Measurements from ENCODE around the gene PMM1. TPM values are rescaled to one million over a fixed set of nuclear protein-coding genes. Genes with fewer than 3 reads are reported as not detected.
"Not testable (repeated sequence)": the region's sequence is repeated elsewhere in the genome, so short reads cannot be mapped to it uniquely, and the experiment has no call there.

Gene PMM1
- total RNA-seq, 1 donor from 2014 or later = 39.4 TPM

DNA sequence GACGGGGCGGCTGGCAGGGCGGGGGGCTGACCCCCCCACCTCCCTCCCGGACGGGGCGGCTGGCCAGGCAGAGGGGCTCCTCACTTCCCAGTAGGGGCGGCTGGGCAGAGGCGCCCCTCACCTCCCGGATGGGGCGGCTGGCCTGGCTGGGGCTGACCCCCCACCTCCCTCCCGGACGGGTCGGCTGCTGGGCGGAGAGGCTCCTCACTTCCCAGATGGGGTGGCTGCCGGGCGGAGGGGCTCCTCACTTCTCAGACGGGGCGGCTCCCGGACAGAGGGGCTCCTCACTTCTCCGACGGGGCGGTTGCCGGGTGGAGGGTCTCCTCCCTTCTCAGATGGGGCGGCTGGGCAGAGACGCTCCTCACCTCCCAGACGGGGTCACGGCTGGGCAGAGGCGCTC, 41.5 kb upstream of the PMM1 start:
- H2AFZ ChIP-seq (ENCODE audit: low read depth, low read length); H3K4me2 ChIP-seq (ENCODE audit: low read length); FAIRE-seq; H3K27me3 ChIP-seq (ENCODE audit: insufficient read depth, low read length); H3K4me3 ChIP-seq (ENCODE audit: insufficient read depth, low read depth, low read length); H3K9me3 Mint-ChIP-seq (ENCODE audit: unreplicated experiment); H3K4me1 ChIP-seq (ENCODE audit: insufficient read depth, low read length); H3K4me1 Mint-ChIP-seq (ENCODE audit: low read depth, unreplicated experiment); H3K27me3 Mint-ChIP-seq (ENCODE audit: low read depth, unreplicated experiment); DNase-seq (ENCODE audit: low read depth); H3K27ac Mint-ChIP-seq (ENCODE audit: unreplicated experiment); H3K27ac ChIP-seq (ENCODE audit: low read depth, low read length); H3K4me3 Mint-ChIP-seq (ENCODE audit: unreplicated experiment); H3K9ac ChIP-seq (ENCODE audit: low read length); H3K9me3 ChIP-seq (ENCODE audit: insufficient read depth, low read depth, low read length): not testable (repeated sequence)
- H3K79me2 ChIP-seq (ENCODE audit: insufficient read depth, low read length) = peaks cover 44% of the 10 kb centered on the region
- H3K36me3 ChIP-seq (ENCODE audit: insufficient read depth, low read length) = peaks cover 42% of the 10 kb centered on the region
- H4K20me1 ChIP-seq (ENCODE audit: insufficient read depth, low read length) = peaks cover 46% of the 10 kb centered on the region
- peaks cover 24% of the 10 kb centered on the region for H3K36me3 Mint-ChIP-seq (ENCODE audit: low read depth, unreplicated experiment)

GRCh38 chr22:41625577-41625976, 35.9 kb upstream of the PMM1 start:
- no peak overlapping the region for H3K27ac ChIP-seq (ENCODE audit: low read depth, low read length)
- no peak overlapping the region for H3K4me3 ChIP-seq (ENCODE audit: insufficient read depth, low read depth, low read length)
- peaks cover 21% of the 10 kb centered on the region for H3K36me3 Mint-ChIP-seq (ENCODE audit: low read depth, unreplicated experiment)
- no peak for FAIRE-seq
- no peaks in the 10 kb centered on the region for H3K9me3 ChIP-seq (ENCODE audit: insufficient read depth, low read depth, low read length)
- DNase-seq (ENCODE audit: low read depth) = no peak
- H4K20me1 ChIP-seq (ENCODE audit: insufficient read depth, low read length) = peaks cover 32% of the 10 kb centered on the region
- no peak overlapping the region for H3K4me2 ChIP-seq (ENCODE audit: low read length)
- no peaks in the 10 kb centered on the region for H3K27me3 Mint-ChIP-seq (ENCODE audit: low read depth, unreplicated experiment)
- peaks cover 6% of the 10 kb centered on the region for H3K4me1 ChIP-seq (ENCODE audit: insufficient read depth, low read length)
- H3K79me2 ChIP-seq (ENCODE audit: insufficient read depth, low read length) = peaks cover 65% of the 10 kb centered on the region
- TF ChIP-seq, protein P1, sequence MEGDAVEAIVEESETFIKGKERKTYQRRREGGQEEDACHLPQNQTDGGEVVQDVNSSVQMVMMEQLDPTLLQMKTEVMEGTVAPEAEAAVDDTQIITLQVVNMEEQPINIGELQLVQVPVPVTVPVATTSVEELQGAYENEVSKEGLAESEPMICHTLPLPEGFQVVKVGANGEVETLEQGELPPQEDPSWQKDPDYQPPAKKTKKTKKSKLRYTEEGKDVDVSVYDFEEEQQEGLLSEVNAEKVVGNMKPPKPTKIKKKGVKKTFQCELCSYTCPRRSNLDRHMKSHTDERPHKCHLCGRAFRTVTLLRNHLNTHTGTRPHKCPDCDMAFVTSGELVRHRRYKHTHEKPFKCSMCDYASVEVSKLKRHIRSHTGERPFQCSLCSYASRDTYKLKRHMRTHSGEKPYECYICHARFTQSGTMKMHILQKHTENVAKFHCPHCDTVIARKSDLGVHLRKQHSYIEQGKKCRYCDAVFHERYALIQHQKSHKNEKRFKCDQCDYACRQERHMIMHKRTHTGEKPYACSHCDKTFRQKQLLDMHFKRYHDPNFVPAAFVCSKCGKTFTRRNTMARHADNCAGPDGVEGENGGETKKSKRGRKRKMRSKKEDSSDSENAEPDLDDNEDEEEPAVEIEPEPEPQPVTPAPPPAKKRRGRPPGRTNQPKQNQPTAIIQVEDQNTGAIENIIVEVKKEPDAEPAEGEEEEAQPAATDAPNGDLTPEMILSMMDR (IDR thresholded peaks at IDR 0.05; ENCODE audit: insufficient read depth, low read depth, low read length) = no peak
- H2AFZ ChIP-seq (ENCODE audit: low read depth, low read length) = no peak overlapping the region
- peaks cover 29% of the 10 kb centered on the region for H3K36me3 ChIP-seq (ENCODE audit: insufficient read depth, low read length)
- H3K27ac Mint-ChIP-seq (ENCODE audit: unreplicated experiment) = no peak overlapping the region
- H3K27me3 ChIP-seq (ENCODE audit: insufficient read depth, low read length) = no peaks in the 10 kb centered on the region
- H3K9ac ChIP-seq (ENCODE audit: low read length) = no peak overlapping the region
- no peaks in the 10 kb centered on the region for H3K9me3 Mint-ChIP-seq (ENCODE audit: unreplicated experiment)
- H3K4me1 Mint-ChIP-seq (ENCODE audit: low read depth, unreplicated experiment) = peaks cover 3% of the 10 kb centered on the region
- no peak overlapping the region for H3K4me3 Mint-ChIP-seq (ENCODE audit: unreplicated experiment)

- H3K27ac Mint-ChIP-seq (ENCODE audit: unreplicated experiment) = peak overlapping the region; percentile 96
- FAIRE-seq (no peak), DNase-seq (ENCODE audit: low read depth) (no peak)
- H3K9me3 Mint-ChIP-seq (ENCODE audit: unreplicated experiment) = no peaks in the 10 kb centered on the region
- peak overlapping the region; percentile 99 for H3K4me3 Mint-ChIP-seq (ENCODE audit: unreplicated experiment)
- no peaks in the 10 kb centered on the region for H3K9me3 ChIP-seq (ENCODE audit: insufficient read depth, low read depth, low read length)
- peak overlapping the region; percentile 98 for H3K9ac ChIP-seq (ENCODE audit: low read length)
- TF ChIP-seq EZH2 (IDR thresholded peaks at IDR 0.05; ENCODE audit: insufficient read depth, low read length) = no peak
- TF ChIP-seq, protein P1 (IDR thresholded peaks at IDR 0.05; ENCODE audit: insufficient read depth, low read depth, low read length) = no peak
- H3K4me1 Mint-ChIP-seq (ENCODE audit: low read depth, unreplicated experiment) = peaks cover 5% of the 10 kb centered on the region
- H3K79me2 ChIP-seq (ENCODE audit: insufficient read depth, low read length) = peaks cover 77% of the 10 kb centered on the region
- peak overlapping the region; percentile 96 for H3K4me3 ChIP-seq (ENCODE audit: insufficient read depth, low read depth, low read length)
- H3K4me2 ChIP-seq (ENCODE audit: low read length) = peak overlapping the region; percentile 91
- peaks cover 4% of the 10 kb centered on the region for H3K36me3 Mint-ChIP-seq (ENCODE audit: low read depth, unreplicated experiment)
- peaks cover 9% of the 10 kb centered on the region for H3K36me3 ChIP-seq (ENCODE audit: insufficient read depth, low read length)
- peak overlapping the region; percentile 98 for H3K27ac ChIP-seq (ENCODE audit: low read depth, low read length)
- H3K4me1 ChIP-seq (ENCODE audit: insufficient read depth, low read length) = peaks cover 15% of the 10 kb centered on the region
- H3K27me3 Mint-ChIP-seq (ENCODE audit: low read depth, unreplicated experiment) = no peaks in the 10 kb centered on the region
- H4K20me1 ChIP-seq (ENCODE audit: insufficient read depth, low read length) = peaks cover 29% of the 10 kb centered on the region
- no peaks in the 10 kb centered on the region for H3K27me3 ChIP-seq (ENCODE audit: insufficient read depth, low read length)
- H2AFZ ChIP-seq (ENCODE audit: low read depth, low read length) = peak overlapping the region; percentile 96
Measured at GRCh38 chr22:41621911-41622179, 32.2 kb upstream of the PMM1 start.
